NB4 (cell line): Measurements from ENCODE around the gene MCAT.

ENCODE experiments used
- DNase-seq: peaks from one replicate; pipeline ENCODE4 v3.0.0; 2010; ENCODE audit warnings: low read depth
- H3K4me3 ChIP-seq: one replicate; pipeline ENCODE4 v1.5.1; 2011; ENCODE audit warnings: mild to moderate bottlenecking, low read depth, low read length, moderate library complexity
- MYC ChIP-seq: IDR thresholded peaks from 2 replicates; pipeline ENCODE4 v1.6.1; 2011; ENCODE audit warnings: low read depth, low read length
- POLR2A ChIP-seq: IDR thresholded peaks from 2 replicates; pipeline ENCODE4 v1.6.1; 2011; ENCODE audit warnings: mild to moderate bottlenecking; ENCODE audit not compliant: insufficient read length; ENCODE audit errors: extremely low read depth
- TF ChIP-seq, protein P1 (sequence below): IDR thresholded peaks from one replicate; pipeline ENCODE4 v1.5.1; 2012; ENCODE audit warnings: low read depth, low read length
- TF ChIP-seq, protein P2 (sequence below): IDR thresholded peaks from 2 replicates; pipeline ENCODE4 v1.6.1; 2011; ENCODE audit warnings: low read depth, low read length

The MCAT gene

DNA sequence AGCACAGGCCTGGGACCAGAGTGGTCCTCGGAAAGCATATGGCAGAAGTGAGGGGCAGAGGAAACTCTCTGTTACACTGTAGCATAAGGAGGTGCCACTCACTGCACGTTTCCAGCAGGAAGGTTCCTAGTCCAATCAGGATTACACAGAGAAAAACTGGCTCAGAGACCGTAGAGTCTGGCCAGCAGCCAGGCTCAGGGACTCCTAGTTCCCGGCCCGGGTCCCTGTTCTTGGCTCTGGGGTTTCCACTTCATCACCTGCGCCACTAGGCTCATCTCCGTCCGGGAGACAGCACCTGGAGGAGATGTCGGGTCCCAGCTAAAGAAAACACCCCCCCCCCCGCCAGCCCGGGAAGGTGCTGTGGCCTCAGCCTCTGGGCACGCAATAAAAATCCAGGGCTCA lies 42.7 kb upstream of the MCAT start:
- TF ChIP-seq MYC: no peak
- no peak for TF ChIP-seq POLR2A
- TF ChIP-seq, protein P1, sequence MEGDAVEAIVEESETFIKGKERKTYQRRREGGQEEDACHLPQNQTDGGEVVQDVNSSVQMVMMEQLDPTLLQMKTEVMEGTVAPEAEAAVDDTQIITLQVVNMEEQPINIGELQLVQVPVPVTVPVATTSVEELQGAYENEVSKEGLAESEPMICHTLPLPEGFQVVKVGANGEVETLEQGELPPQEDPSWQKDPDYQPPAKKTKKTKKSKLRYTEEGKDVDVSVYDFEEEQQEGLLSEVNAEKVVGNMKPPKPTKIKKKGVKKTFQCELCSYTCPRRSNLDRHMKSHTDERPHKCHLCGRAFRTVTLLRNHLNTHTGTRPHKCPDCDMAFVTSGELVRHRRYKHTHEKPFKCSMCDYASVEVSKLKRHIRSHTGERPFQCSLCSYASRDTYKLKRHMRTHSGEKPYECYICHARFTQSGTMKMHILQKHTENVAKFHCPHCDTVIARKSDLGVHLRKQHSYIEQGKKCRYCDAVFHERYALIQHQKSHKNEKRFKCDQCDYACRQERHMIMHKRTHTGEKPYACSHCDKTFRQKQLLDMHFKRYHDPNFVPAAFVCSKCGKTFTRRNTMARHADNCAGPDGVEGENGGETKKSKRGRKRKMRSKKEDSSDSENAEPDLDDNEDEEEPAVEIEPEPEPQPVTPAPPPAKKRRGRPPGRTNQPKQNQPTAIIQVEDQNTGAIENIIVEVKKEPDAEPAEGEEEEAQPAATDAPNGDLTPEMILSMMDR: no peak
- TF ChIP-seq, protein P2, sequence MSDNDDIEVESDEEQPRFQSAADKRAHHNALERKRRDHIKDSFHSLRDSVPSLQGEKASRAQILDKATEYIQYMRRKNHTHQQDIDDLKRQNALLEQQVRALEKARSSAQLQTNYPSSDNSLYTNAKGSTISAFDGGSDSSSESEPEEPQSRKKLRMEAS: no peak
- DNase-seq: peak; percentile 21
- peak overlapping the region; percentile 97 for H3K4me3 ChIP-seq

DNA sequence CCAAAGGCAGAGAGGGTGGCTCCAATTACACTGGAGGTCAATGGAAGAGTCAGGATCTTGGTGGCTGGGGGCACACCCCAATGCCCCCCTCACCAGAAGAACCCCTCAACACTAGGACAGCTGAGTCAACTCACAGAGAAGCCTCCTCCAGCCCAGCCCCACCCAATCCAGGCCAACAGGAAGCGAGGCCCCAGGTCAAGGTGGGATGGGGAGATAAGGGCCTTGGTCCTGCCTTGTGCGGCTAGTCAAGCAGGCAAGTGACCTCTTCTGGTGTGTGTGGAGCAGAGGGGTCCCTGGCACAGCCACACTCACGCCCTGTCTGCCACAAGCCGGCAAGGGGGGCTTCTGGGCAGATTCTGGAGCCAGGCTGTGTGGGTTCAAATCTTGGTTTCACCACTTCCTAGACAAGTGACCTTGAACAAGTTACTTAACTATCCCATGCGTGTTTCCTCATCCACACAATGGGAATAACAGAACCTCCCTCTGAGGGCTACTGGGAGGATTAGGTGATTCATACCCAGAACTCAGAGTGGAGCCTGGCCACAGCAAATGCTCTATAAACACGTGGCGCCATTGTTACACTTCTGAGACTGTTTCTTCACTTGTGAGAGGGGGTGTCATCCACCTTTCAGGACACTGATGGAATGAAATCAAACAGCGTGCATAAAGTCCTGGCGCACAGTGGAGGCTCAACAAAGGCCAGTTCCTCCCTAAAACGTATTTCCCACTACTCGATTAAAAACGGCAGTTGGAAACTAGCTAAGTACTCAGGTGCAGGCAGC lies 40.5 kb upstream of the MCAT start:
- DNase-seq: peak; percentile 63
- H3K4me3 ChIP-seq: peak overlapping the region; percentile 8
- no peak for TF ChIP-seq MYC
- TF ChIP-seq, protein P2: no peak
- TF ChIP-seq, protein P1: no peak
- TF ChIP-seq POLR2A: no peak

DNA sequence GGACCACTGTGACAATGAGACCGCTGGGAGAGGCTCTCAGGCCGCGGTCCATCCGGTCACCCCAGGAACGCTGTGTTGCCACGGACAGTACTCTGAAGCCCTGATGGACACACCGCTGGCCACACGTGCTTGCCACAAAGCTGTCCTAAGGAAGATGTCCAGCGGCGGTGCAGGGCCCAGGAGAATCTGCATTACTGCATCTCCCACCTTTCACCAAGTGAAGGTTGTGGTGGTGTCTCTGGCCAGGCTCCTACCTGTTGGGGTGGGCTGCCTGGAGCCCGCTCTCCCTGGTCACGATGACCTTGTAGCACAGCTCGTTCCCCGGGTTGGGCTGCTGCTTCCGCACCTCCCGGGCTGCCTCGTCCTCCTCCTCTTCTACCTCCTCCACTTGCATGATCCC lies 39.5 kb upstream of the MCAT start:
- H3K4me3 ChIP-seq: no peak overlapping the region
- no peak for DNase-seq
- TF ChIP-seq MYC (no peak), POLR2A (no peak)
- TF ChIP-seq, protein P1: no peak
- TF ChIP-seq, protein P2: no peak

DNA sequence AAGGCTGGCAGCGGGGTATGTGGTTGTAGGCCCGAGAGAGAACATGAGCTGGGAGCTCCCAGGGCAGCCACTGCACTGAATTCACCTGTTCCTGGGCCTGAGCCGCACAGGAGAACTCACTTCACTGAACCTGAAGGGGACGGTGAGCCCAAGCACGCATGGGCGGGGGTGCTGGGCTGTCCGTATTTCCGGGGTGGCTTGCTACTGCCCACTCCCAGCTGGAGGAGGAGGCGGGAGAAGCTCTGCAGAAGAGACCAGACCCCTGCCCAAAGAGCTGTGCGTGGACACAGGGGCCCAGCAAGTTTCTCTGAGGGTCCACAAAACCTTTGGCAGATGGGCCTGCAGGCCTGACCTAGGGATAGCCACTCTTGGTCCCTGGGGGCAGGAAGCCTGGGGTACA lies 38.9 kb upstream of the MCAT start:
- TF ChIP-seq, protein P1: no peak
- TF ChIP-seq MYC: no peak
- no peak for DNase-seq

DNA sequence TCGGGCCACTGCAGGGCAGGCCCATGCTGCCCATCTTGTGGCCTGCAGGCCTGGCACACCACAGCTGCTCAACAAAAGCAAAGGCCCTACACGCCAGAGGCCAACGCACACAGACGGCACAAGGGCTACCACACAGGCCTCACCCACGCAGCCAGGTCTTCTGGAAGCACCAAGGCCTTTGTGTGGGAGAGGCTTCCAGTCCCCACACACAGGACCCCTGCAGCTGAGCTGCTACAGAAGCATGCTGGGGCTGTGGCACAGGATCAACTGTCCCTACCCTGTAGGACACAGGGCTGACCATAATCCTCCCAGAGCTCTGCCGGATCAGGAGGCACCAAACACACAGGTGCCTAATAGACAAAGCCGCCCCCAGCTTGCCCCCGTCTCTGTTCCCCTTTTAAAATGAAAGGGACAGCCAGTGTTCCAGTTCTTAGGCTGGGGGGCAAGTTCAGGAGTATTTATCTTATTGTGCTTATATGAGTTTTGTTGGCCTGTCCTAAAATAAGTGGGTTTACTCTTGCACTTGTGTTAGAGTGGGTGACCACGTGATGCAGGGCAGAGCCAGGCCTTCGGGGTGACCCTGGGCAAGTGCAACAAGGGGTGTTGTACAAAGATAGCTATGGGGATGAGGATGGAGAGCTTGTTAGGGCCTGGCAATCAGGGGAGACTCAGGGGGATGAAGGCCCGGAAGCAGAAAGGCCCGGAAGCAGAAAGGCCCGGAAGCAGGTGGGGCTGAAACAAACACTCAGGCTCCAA lies 38.3 kb upstream of the MCAT start:
- no peak for DNase-seq
- H3K4me3 ChIP-seq: no peak overlapping the region
- TF ChIP-seq POLR2A (no peak), MYC (no peak)
- TF ChIP-seq, protein P1: no peak

More for the DNA sequence above, 38.9 kb upstream of the MCAT start:
- H3K4me3 ChIP-seq: no peak overlapping the region
